ENCODE data around the gene DLK1. TPM values are rescaled to one million over a fixed set of nuclear protein-coding genes. Genes with fewer than 3 reads are reported as not detected.

Gene DLK1
- total RNA-seq, 2 donors from 2014 or later, result 2.2 TPM; not detected in 1

DNA sequence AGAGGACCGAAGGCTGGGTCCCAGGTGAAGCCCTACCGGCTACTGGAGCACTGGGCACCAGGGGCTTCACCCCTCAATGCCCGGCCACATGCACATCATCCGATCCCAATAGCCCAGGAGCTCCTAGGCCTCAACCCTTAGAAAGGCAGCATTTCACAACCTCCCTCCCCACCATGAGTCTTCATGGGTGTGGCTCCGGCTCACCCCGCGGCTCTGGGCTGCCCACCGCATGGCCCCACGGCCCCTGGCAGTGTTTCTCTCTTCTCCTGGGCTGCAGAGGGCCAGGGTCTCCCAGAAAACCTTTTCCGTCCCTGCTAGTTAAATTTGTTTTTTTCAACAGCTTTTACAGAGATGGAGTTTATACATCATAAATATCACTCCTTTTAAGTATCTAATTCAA is 28.6 kb upstream of the DLK1 start:
- Histone ChIP-seq H3K27me3 (no peaks in the 10 kb centered on the region), H3K9ac (ENCODE audit: low read depth in 2 of 2, low read length in 2 of 2) (no peak overlapping the region), H3K4me1 (no peaks in the 10 kb centered on the region), H3K36me3 (no peaks in the 10 kb centered on the region), H3K9me3 (no peaks in the 10 kb centered on the region), H3K4me3 (no peak overlapping the region), H3K27ac (no peak overlapping the region)
- intact Hi-C loops (cut with DNase I), result no loop called here
- DNase-seq, result no peak
- TF ChIP-seq CTCF (IDR thresholded peaks at IDR 0.05), result no peak

- Histone ChIP-seq H3K27ac (no peak overlapping the region), H3K4me3 (no peak overlapping the region), H3K9me3 (no peaks in the 10 kb centered on the region), H3K36me3 (no peaks in the 10 kb centered on the region), H3K9ac (ENCODE audit: low read depth in 2 of 2, low read length in 2 of 2) (no peak overlapping the region), H3K4me1 (no peaks in the 10 kb centered on the region), H3K27me3 (no peaks in the 10 kb centered on the region)
- no peak for TF ChIP-seq CTCF (IDR thresholded peaks at IDR 0.05)
- DNase-seq, result no peak
- intact Hi-C loops (cut with DNase I), result no loop called here
Observed at GRCh38 chr14:100698666-100699448, 27.8 kb upstream of the DLK1 start.

- no peaks in the 10 kb centered on the region for H3K36me3 ChIP-seq
- H3K4me1 ChIP-seq, result no peaks in the 10 kb centered on the region
- DNase-seq, result no peak
- no peaks in the 10 kb centered on the region for H3K27me3 ChIP-seq
- TF ChIP-seq CTCF (IDR thresholded peaks at IDR 0.05), result no peak
- H3K4me3 ChIP-seq, result no peak overlapping the region
- intact Hi-C loops (cut with DNase I), result loop anchor here (10.0 kb wide), 1 partner anchor 933 kb away; no protein-coding TSS in a partner anchor
- no peak overlapping the region for H3K27ac ChIP-seq
- H3K9me3 ChIP-seq, result no peaks in the 10 kb centered on the region
- no peak overlapping the region for H3K9ac ChIP-seq (ENCODE audit: low read depth in 2 of 2, low read length in 2 of 2)
Observed at GRCh38 chr14:100701314-100701713, 25.4 kb upstream of the DLK1 start.

GRCh38 chr14:100702590-100702989 is 24.1 kb upstream of the DLK1 start:
- H3K4me3 ChIP-seq, result no peak overlapping the region
- H3K27ac ChIP-seq, result no peak overlapping the region
- no peaks in the 10 kb centered on the region for H3K36me3 ChIP-seq
- H3K9me3 ChIP-seq, result no peaks in the 10 kb centered on the region
- intact Hi-C loops (cut with DNase I), result loop anchor here (10.0 kb wide), 1 partner anchor 932 kb away; no protein-coding TSS in a partner anchor
- no peak for TF ChIP-seq CTCF (IDR thresholded peaks at IDR 0.05)
- H3K9ac ChIP-seq (ENCODE audit: low read depth in 2 of 2, low read length in 2 of 2), result no peak overlapping the region
- H3K4me1 ChIP-seq, result no peaks in the 10 kb centered on the region
- H3K27me3 ChIP-seq, result no peaks in the 10 kb centered on the region
- no peak for DNase-seq

GRCh38 chr14:100703386-100704220 is 23.1 kb upstream of the DLK1 start:
- Histone ChIP-seq H3K4me1 (peaks cover under 1% of the 10 kb centered on the region), H3K4me3 (no peak overlapping the region), H3K27ac (no peak overlapping the region), H3K9ac (ENCODE audit: low read depth in 2 of 2, low read length in 2 of 2) (no peak overlapping the region), H3K27me3 (no peaks in the 10 kb centered on the region), H3K36me3 (no peaks in the 10 kb centered on the region), H3K9me3 (no peaks in the 10 kb centered on the region)
- intact Hi-C loops (cut with DNase I), result loop anchor here (10.0 kb wide), 1 partner anchor 931 kb away; no protein-coding TSS in a partner anchor
- DNase-seq, result no peak
- no peak for TF ChIP-seq CTCF (IDR thresholded peaks at IDR 0.05)
